WTC11 (cell line): ENCODE results near the gene ALAS1. TPM values are rescaled to one million over a fixed set of nuclear protein-coding genes. Genes with fewer than 3 reads are reported as not detected.

ENCODE experiments used
- ATF1 ChIP-seq: sonication (generic); formaldehyde crosslinking; IDR thresholded peaks from 2 replicates; pipeline ENCODE4 v1.8.1; 2023; ENCODE audit warnings: mild to moderate bottlenecking, moderate library complexity, missing genetic modification reagents
- CREB1 ChIP-seq: sonication (generic); formaldehyde crosslinking; IDR thresholded peaks from 2 replicates; pipeline ENCODE4 v1.8.0; 2023; ENCODE audit warnings: mild to moderate bottlenecking, missing genetic modification reagents
- FOXJ3 ChIP-seq: sonication (generic); formaldehyde crosslinking; IDR thresholded peaks from 2 replicates; pipeline ENCODE4 v1.9.0; 2021; ENCODE audit warnings: missing genetic modification reagents, mild to moderate bottlenecking, borderline replicate concordance
- FOXP1 ChIP-seq: sonication (generic); formaldehyde crosslinking; IDR thresholded peaks from 2 replicates; pipeline ENCODE4 v1.8.0; 2022; ENCODE audit warnings: missing genetic modification reagents, mild to moderate bottlenecking, moderate library complexity, borderline replicate concordance
- JUN ChIP-seq: sonication (generic); formaldehyde crosslinking; IDR thresholded peaks from 2 replicates; pipeline ENCODE4 v1.8.0; 2023; ENCODE audit warnings: mild to moderate bottlenecking, missing genetic modification reagents
- NFATC4 ChIP-seq: fragments of 250-450 bp; sonication (Bioruptor Pico); IDR thresholded peaks from 2 replicates; pipeline ENCODE4 v1.9.0; 2021; ENCODE audit warnings: mild to moderate bottlenecking
- NR3C1 ChIP-seq: sonication (generic); formaldehyde crosslinking; conservative IDR thresholded peaks from 2 replicates; pipeline ENCODE4 v1.8.1; 2023; ENCODE audit warnings: low read depth, mild to moderate bottlenecking, missing genetic modification reagents
- RORB ChIP-seq: fragments of 250-450 bp; sonication (Bioruptor Pico); IDR thresholded peaks from 2 replicates; pipeline ENCODE4 v1.9.0; 2021; ENCODE audit warnings: mild to moderate bottlenecking
- TP53 ChIP-seq: sonication (generic); formaldehyde crosslinking; IDR thresholded peaks from 2 replicates; pipeline ENCODE4 v1.8.1; 2023; ENCODE audit warnings: mild to moderate bottlenecking, missing genetic modification reagents
- ZNF121 ChIP-seq: sonication (generic); formaldehyde crosslinking; IDR thresholded peaks from 2 replicates; pipeline ENCODE4 v1.8.0; 2023; ENCODE audit warnings: missing genetic modification reagents
- ZNF138 ChIP-seq: sonication (generic); formaldehyde crosslinking; conservative IDR thresholded peaks from 2 replicates; pipeline ENCODE4 v1.8.1; 2022; ENCODE audit warnings: mild to moderate bottlenecking, moderate library complexity, missing genetic modification reagents
- ZNF317 ChIP-seq: sonication (generic); formaldehyde crosslinking; IDR thresholded peaks from 2 replicates; pipeline ENCODE4 v1.8.1; 2023; ENCODE audit warnings: low read depth, mild to moderate bottlenecking, moderate library complexity, missing genetic modification reagents, borderline replicate concordance
- ZNF396 ChIP-seq: fragments of 250-450 bp; sonication (Bioruptor Pico); IDR thresholded peaks from 2 replicates; pipeline ENCODE4 v1.8.0; 2021; ENCODE audit warnings: mild to moderate bottlenecking, moderate library complexity, borderline replicate concordance
- total RNA-seq: library from RNA; stranded (reverse); gene quantifications from 3 replicates; pipeline ENCODE4 v1.2.3, GENCODE V29; 2021
- TF ChIP-seq, protein P1 (sequence below): sonication (generic); formaldehyde crosslinking; IDR thresholded peaks from 2 replicates; pipeline ENCODE4 v1.8.0; 2023; ENCODE audit warnings: missing genetic modification reagents, mild to moderate bottlenecking, borderline replicate concordance
- TF ChIP-seq, protein P2 (sequence below): sonication (generic); formaldehyde crosslinking; conservative IDR thresholded peaks from 2 replicates; pipeline ENCODE4 v1.8.1; 2023; ENCODE audit warnings: mild to moderate bottlenecking, low read depth, missing genetic modification reagents, moderate library complexity
- TF ChIP-seq, protein P3 (sequence below): fragments of 250-450 bp; sonication (Bioruptor Pico); IDR thresholded peaks from 2 replicates; pipeline ENCODE4 v1.9.0; 2021; ENCODE audit warnings: moderate library complexity, mild to moderate bottlenecking, inconsistent platforms, borderline replicate concordance
- TF ChIP-seq, protein P4 (sequence below): sonication (generic); formaldehyde crosslinking; IDR thresholded peaks from 2 replicates; pipeline ENCODE4 v1.8.1; 2023; ENCODE audit warnings: mild to moderate bottlenecking, missing genetic modification reagents
- TF ChIP-seq, protein P5 (sequence below): fragments of 250-450 bp; sonication (Bioruptor Pico); IDR thresholded peaks from 2 replicates; pipeline ENCODE4 v2.1.2; 2022; ENCODE audit warnings: mild to moderate bottlenecking, moderate library complexity
- TF ChIP-seq, protein P6 (sequence below): fragments of 250-450 bp; sonication (Bioruptor Pico); IDR thresholded peaks from 2 replicates; pipeline ENCODE4 v1.9.0; 2021; ENCODE audit warnings: mild to moderate bottlenecking
- TF ChIP-seq, protein P7 (sequence below): sonication (generic); formaldehyde crosslinking; IDR thresholded peaks from 2 replicates; pipeline ENCODE4 v1.8.1; 2023; ENCODE audit warnings: mild to moderate bottlenecking, missing genetic modification reagents, borderline replicate concordance
- TF ChIP-seq, protein P8 (sequence below): sonication (generic); formaldehyde crosslinking; IDR thresholded peaks from 2 replicates; pipeline ENCODE4 v1.8.1; 2022; ENCODE audit warnings: mild to moderate bottlenecking, missing genetic modification reagents, moderate library complexity, borderline replicate concordance

Gene ALAS1
- total RNA-seq, 1 experiment from 2014 or later = 39.1 TPM

DNA sequence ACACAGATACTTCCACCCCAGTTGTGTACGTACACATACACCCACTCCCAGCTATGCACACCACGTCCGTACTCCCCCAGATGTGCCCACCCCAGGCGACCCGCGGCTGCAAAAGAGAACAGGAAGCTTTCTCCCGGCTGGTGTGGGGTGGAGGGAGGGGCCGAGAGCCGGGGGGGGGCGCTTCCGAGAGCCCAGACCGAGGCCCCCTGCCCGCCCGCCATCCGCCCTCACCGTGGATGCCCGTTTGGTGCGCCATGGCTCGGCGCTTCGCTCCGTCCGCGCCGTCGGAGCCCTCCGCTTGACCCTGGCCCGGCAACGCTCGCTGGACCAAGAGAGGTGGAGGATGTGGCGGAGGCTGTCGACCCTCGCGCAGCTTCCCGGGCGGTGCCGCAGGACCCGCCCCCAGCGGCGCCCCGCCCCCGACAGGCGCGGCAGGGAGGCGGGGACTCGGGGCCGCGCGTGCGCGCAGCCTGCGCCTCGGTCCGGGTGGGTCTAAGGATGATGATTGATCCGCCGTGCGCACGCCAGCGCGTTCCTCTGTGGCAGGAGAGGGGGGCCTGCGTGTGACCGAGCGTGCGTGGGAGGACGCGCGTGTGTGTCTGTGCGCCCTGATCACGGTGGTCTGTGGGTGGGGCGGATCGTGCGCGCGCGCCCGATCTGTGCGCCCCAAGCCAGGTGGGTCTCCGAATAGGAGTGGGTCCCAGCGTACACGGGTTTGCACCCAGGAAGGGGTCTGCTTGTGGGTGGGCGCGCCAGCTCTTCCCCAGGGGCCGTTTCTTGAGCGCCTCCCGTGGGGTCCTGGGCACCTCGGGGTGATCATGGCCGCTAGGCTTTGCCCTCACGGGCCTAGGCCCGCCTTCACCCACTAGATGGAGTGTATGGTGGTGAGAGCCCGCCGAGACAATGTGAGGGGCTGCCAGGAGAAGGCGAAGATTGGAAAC lies 41.1 kb downstream of the ALAS1 start, which contains the start of gene TWF2 (continued):
- TF ChIP-seq, protein P1, sequence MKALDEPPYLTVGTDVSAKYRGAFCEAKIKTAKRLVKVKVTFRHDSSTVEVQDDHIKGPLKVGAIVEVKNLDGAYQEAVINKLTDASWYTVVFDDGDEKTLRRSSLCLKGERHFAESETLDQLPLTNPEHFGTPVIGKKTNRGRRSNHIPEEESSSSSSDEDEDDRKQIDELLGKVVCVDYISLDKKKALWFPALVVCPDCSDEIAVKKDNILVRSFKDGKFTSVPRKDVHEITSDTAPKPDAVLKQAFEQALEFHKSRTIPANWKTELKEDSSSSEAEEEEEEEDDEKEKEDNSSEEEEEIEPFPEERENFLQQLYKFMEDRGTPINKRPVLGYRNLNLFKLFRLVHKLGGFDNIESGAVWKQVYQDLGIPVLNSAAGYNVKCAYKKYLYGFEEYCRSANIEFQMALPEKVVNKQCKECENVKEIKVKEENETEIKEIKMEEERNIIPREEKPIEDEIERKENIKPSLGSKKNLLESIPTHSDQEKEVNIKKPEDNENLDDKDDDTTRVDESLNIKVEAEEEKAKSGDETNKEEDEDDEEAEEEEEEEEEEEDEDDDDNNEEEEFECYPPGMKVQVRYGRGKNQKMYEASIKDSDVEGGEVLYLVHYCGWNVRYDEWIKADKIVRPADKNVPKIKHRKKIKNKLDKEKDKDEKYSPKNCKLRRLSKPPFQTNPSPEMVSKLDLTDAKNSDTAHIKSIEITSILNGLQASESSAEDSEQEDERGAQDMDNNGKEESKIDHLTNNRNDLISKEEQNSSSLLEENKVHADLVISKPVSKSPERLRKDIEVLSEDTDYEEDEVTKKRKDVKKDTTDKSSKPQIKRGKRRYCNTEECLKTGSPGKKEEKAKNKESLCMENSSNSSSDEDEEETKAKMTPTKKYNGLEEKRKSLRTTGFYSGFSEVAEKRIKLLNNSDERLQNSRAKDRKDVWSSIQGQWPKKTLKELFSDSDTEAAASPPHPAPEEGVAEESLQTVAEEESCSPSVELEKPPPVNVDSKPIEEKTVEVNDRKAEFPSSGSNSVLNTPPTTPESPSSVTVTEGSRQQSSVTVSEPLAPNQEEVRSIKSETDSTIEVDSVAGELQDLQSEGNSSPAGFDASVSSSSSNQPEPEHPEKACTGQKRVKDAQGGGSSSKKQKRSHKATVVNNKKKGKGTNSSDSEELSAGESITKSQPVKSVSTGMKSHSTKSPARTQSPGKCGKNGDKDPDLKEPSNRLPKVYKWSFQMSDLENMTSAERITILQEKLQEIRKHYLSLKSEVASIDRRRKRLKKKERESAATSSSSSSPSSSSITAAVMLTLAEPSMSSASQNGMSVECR (CRISPR knock-in tag) = peak; percentile 69; the same call in 1 of the 2 replicates
- TF ChIP-seq TP53 (CRISPR knock-in tag) (peak; percentile 79; the same call in 1 of the 2 replicates), NFATC4 (CRISPR knock-in tag) (no peak), FOXJ3 (CRISPR knock-in tag) (no peak), NR3C1 (CRISPR knock-in tag) (no peak; the same call in 1 of the 2 replicates), FOXP1 (CRISPR knock-in tag) (peak; percentile 82), ZNF396 (CRISPR knock-in tag) (no peak), CREB1 (0 out of 2 replicates have a peak, but pooled peaks have one; percentile 50), JUN (CRISPR knock-in tag) (no peak), ZNF317 (no peak), ZNF121 (CRISPR knock-in tag) (no peak), ATF1 (no peak), RORB (CRISPR knock-in tag) (no peak), ZNF138 (CRISPR knock-in tag) (peak; percentile 66)
- TF ChIP-seq, protein P2, sequence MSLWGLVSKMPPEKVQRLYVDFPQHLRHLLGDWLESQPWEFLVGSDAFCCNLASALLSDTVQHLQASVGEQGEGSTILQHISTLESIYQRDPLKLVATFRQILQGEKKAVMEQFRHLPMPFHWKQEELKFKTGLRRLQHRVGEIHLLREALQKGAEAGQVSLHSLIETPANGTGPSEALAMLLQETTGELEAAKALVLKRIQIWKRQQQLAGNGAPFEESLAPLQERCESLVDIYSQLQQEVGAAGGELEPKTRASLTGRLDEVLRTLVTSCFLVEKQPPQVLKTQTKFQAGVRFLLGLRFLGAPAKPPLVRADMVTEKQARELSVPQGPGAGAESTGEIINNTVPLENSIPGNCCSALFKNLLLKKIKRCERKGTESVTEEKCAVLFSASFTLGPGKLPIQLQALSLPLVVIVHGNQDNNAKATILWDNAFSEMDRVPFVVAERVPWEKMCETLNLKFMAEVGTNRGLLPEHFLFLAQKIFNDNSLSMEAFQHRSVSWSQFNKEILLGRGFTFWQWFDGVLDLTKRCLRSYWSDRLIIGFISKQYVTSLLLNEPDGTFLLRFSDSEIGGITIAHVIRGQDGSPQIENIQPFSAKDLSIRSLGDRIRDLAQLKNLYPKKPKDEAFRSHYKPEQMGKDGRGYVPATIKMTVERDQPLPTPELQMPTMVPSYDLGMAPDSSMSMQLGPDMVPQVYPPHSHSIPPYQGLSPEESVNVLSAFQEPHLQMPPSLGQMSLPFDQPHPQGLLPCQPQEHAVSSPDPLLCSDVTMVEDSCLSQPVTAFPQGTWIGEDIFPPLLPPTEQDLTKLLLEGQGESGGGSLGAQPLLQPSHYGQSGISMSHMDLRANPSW (CRISPR knock-in tag) = no peak
- TF ChIP-seq, protein P3, sequence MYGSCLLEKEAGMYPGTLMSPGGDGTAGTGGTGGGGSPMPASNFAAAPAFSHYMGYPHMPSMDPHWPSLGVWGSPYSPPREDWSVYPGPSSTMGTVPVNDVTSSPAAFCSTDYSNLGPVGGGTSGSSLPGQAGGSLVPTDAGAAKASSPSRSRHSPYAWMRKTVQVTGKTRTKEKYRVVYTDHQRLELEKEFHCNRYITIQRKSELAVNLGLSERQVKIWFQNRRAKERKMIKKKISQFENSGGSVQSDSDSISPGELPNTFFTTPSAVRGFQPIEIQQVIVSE (CRISPR knock-in tag) = no peak
- TF ChIP-seq, protein P4, sequence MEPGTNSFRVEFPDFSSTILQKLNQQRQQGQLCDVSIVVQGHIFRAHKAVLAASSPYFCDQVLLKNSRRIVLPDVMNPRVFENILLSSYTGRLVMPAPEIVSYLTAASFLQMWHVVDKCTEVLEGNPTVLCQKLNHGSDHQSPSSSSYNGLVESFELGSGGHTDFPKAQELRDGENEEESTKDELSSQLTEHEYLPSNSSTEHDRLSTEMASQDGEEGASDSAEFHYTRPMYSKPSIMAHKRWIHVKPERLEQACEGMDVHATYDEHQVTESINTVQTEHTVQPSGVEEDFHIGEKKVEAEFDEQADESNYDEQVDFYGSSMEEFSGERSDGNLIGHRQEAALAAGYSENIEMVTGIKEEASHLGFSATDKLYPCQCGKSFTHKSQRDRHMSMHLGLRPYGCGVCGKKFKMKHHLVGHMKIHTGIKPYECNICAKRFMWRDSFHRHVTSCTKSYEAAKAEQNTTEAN (CRISPR knock-in tag) = no peak
- TF ChIP-seq, protein P5, sequence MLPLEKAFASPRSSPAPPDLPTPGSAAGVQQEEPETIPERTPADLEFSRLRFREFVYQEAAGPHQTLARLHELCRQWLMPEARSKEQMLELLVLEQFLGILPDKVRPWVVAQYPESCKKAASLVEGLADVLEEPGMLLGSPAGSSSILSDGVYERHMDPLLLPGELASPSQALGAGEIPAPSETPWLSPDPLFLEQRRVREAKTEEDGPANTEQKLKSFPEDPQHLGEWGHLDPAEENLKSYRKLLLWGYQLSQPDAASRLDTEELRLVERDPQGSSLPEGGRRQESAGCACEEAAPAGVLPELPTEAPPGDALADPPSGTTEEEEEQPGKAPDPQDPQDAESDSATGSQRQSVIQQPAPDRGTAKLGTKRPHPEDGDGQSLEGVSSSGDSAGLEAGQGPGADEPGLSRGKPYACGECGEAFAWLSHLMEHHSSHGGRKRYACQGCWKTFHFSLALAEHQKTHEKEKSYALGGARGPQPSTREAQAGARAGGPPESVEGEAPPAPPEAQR = no peak
- TF ChIP-seq, protein P6, sequence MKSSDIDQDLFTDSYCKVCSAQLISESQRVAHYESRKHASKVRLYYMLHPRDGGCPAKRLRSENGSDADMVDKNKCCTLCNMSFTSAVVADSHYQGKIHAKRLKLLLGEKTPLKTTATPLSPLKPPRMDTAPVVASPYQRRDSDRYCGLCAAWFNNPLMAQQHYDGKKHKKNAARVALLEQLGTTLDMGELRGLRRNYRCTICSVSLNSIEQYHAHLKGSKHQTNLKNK = no peak
- TF ChIP-seq, protein P7, sequence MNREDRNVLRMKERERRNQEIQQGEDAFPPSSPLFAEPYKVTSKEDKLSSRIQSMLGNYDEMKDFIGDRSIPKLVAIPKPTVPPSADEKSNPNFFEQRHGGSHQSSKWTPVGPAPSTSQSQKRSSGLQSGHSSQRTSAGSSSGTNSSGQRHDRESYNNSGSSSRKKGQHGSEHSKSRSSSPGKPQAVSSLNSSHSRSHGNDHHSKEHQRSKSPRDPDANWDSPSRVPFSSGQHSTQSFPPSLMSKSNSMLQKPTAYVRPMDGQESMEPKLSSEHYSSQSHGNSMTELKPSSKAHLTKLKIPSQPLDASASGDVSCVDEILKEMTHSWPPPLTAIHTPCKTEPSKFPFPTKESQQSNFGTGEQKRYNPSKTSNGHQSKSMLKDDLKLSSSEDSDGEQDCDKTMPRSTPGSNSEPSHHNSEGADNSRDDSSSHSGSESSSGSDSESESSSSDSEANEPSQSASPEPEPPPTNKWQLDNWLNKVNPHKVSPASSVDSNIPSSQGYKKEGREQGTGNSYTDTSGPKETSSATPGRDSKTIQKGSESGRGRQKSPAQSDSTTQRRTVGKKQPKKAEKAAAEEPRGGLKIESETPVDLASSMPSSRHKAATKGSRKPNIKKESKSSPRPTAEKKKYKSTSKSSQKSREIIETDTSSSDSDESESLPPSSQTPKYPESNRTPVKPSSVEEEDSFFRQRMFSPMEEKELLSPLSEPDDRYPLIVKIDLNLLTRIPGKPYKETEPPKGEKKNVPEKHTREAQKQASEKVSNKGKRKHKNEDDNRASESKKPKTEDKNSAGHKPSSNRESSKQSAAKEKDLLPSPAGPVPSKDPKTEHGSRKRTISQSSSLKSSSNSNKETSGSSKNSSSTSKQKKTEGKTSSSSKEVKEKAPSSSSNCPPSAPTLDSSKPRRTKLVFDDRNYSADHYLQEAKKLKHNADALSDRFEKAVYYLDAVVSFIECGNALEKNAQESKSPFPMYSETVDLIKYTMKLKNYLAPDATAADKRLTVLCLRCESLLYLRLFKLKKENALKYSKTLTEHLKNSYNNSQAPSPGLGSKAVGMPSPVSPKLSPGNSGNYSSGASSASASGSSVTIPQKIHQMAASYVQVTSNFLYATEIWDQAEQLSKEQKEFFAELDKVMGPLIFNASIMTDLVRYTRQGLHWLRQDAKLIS (CRISPR knock-in tag) = no peak
- TF ChIP-seq, protein P8, sequence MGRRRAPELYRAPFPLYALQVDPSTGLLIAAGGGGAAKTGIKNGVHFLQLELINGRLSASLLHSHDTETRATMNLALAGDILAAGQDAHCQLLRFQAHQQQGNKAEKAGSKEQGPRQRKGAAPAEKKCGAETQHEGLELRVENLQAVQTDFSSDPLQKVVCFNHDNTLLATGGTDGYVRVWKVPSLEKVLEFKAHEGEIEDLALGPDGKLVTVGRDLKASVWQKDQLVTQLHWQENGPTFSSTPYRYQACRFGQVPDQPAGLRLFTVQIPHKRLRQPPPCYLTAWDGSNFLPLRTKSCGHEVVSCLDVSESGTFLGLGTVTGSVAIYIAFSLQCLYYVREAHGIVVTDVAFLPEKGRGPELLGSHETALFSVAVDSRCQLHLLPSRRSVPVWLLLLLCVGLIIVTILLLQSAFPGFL (CRISPR knock-in tag) = 0 out of 2 replicates have a peak, but pooled peaks have one; percentile 40
